ENCODE results near the gene FRAT1. TPM values are rescaled to one million over a fixed set of nuclear protein-coding genes. Genes with fewer than 3 reads are reported as not detected.

FRAT1 gene
- total and polyA plus RNA-seq, 2 of the 13 experiments (the other 11 are each of a cell fraction or from before 2014, with no cell fraction given) = 1.7 to 2.3 TPM

DNA sequence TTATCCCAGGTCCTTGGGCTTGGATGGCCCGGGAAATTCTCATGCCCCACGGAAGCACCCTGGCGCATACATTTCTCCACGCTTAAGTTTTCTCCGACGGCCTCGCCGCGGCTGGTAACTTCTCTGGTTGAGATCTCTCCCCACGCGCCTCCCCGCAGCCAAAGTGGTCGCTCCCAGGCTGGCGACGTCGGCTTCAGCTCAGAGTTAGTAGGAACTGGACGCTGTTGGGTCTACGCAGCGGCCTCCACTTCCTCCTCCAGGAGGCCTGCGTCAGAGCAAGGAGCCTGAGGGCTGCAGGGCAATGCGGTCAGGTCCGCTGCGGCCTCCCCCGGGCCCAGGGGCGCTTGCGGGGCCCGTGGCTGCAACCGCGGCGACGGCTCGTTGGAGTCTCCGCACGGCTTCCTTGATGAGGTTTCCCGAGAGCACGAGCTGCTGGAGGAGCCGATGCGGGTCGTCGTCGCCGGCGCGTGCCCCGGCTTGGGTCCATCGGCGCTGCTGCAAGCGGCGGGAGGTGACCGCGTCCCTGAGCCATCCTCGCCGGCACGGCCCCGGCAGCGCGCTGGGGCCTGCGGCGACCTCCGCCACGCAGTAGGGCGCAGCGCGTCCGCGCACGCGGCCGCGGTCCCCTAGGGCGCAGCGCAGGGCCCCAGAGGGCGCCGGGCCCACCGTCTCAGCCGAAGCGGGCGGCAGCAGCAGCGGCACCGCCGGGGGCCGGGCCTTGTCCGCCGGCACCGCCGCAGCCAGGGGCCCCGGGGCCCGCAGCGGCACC, 14.7 kb downstream of the FRAT1 start (continued):
- TF ChIP-seq, protein P1, sequence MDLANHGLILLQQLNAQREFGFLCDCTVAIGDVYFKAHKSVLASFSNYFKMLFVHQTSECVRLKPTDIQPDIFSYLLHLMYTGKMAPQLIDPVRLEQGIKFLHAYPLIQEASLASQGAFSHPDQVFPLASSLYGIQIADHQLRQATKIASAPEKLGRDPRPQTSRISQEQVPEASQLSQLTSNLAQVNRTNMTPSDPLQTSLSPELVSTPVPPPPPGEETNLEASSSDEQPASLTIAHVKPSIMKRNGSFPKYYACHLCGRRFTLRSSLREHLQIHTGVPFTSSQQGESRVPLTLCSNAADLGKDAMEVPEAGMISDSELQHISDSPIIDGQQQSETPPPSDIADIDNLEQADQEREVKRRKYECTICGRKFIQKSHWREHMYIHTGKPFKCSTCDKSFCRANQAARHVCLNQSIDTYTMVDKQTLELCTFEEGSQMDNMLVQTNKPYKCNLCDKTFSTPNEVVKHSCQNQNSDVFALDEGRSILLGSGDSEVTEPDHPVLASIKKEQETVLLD (CRISPR knock-in tag; IDR thresholded peaks at IDR 0.05; ENCODE audit: low read depth) = no peak; the same call in 1 of the 2 replicates
- TF ChIP-seq ZMYM3 (CRISPR knock-in tag; IDR thresholded peaks at IDR 0.05) (no peak), GLI4 (CRISPR knock-in tag; IDR thresholded peaks at IDR 0.05; ENCODE audit: borderline replicate concordance) (0 out of 2 replicates have a peak, but pooled peaks have one; percentile 36), RXRB (CRISPR knock-in tag; IDR thresholded peaks at IDR 0.05; ENCODE audit: borderline replicate concordance) (0 out of 2 replicates have a peak, but pooled peaks have one; percentile 11), LCORL (IDR thresholded peaks at IDR 0.05) (no peak), LCORL (CRISPR knock-in tag; IDR thresholded peaks at IDR 0.05) (no peak), KDM2A (CRISPR knock-in tag; IDR thresholded peaks at IDR 0.05; ENCODE audit: borderline replicate concordance, low read depth) (peak; percentile 42; the same call in 1 of the 2 replicates), GZF1 (CRISPR knock-in tag; IDR thresholded peaks at IDR 0.05) (0 out of 2 replicates have a peak, but pooled peaks have one; percentile 8), ZNF772 (CRISPR knock-in tag; IDR thresholded peaks at IDR 0.05) (no peak), NFIB (CRISPR knock-in tag; IDR thresholded peaks at IDR 0.05; ENCODE audit: borderline replicate concordance) (no peak), DMAP1 (CRISPR knock-in tag; IDR thresholded peaks at IDR 0.05) (no peak), KDM5B (CRISPR knock-in tag; IDR thresholded peaks at IDR 0.05; ENCODE audit: borderline replicate concordance) (no peak), ZNF619 (CRISPR knock-in tag; IDR thresholded peaks at IDR 0.05) (no peak), ZFYVE20 (CRISPR knock-in tag; IDR thresholded peaks at IDR 0.05; ENCODE audit: borderline replicate concordance, low read depth) (no peak), SMC3 (IDR thresholded peaks at IDR 0.05; ENCODE audit: low read length) (no peak), WIZ (CRISPR knock-in tag; IDR thresholded peaks at IDR 0.05) (no peak), SALL1 (CRISPR knock-in tag; IDR thresholded peaks at IDR 0.05) (no peak; the same call in 1 of the 2 replicates), TBX2 (CRISPR knock-in tag; IDR thresholded peaks at IDR 0.05; ENCODE audit: borderline replicate concordance) (no peak), TCF12 (IDR thresholded peaks at IDR 0.05) (no peak), TCF12 (CRISPR knock-in tag; IDR thresholded peaks at IDR 0.05) (no peak), KAT2B (IDR thresholded peaks at IDR 0.05; ENCODE audit: borderline replicate concordance, low read depth, low read length) (no peak), AKAP8 (CRISPR knock-in tag; IDR thresholded peaks at IDR 0.05) (no peak), ZNF816 (CRISPR knock-in tag; IDR thresholded peaks at IDR 0.05; ENCODE audit: borderline replicate concordance) (no peak), MLLT10 (CRISPR knock-in tag; IDR thresholded peaks at IDR 0.05) (no peak)
- TF ChIP-seq, protein P2, sequence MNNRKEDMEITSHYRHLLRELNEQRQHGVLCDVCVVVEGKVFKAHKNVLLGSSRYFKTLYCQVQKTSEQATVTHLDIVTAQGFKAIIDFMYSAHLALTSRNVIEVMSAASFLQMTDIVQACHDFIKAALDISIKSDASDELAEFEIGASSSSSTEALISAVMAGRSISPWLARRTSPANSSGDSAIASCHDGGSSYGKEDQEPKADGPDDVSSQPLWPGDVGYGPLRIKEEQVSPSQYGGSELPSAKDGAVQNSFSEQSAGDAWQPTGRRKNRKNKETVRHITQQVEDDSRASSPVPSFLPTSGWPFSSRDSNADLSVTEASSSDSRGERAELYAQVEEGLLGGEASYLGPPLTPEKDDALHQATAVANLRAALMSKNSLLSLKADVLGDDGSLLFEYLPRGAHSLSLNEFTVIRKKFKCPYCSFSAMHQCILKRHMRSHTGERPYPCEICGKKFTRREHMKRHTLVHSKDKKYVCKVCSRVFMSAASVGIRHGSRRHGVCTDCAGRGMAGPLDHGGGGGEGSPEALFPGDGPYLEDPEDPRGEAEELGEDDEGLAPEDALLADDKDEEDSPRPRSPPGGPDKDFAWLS (CRISPR knock-in tag; IDR thresholded peaks at IDR 0.05; ENCODE audit: borderline replicate concordance) = no peak
- TF ChIP-seq, protein P3, sequence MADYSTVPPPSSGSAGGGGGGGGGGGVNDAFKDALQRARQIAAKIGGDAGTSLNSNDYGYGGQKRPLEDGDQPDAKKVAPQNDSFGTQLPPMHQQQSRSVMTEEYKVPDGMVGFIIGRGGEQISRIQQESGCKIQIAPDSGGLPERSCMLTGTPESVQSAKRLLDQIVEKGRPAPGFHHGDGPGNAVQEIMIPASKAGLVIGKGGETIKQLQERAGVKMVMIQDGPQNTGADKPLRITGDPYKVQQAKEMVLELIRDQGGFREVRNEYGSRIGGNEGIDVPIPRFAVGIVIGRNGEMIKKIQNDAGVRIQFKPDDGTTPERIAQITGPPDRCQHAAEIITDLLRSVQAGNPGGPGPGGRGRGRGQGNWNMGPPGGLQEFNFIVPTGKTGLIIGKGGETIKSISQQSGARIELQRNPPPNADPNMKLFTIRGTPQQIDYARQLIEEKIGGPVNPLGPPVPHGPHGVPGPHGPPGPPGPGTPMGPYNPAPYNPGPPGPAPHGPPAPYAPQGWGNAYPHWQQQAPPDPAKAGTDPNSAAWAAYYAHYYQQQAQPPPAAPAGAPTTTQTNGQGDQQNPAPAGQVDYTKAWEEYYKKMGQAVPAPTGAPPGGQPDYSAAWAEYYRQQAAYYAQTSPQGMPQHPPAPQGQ (CRISPR knock-in tag; IDR thresholded peaks at IDR 0.05; ENCODE audit: borderline replicate concordance) = no peak
- TF ChIP-seq, protein P4, sequence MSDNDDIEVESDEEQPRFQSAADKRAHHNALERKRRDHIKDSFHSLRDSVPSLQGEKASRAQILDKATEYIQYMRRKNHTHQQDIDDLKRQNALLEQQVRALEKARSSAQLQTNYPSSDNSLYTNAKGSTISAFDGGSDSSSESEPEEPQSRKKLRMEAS (IDR thresholded peaks at IDR 0.05) = peak; percentile 13; the same call in 1 of the 2 replicates

Data from HepG2 (cell line).